ENCODE measurements around the gene BLTP3B. TPM values are rescaled to one million over a fixed set of nuclear protein-coding genes. Genes with fewer than 3 reads are reported as not detected.

BLTP3B gene, protein sequence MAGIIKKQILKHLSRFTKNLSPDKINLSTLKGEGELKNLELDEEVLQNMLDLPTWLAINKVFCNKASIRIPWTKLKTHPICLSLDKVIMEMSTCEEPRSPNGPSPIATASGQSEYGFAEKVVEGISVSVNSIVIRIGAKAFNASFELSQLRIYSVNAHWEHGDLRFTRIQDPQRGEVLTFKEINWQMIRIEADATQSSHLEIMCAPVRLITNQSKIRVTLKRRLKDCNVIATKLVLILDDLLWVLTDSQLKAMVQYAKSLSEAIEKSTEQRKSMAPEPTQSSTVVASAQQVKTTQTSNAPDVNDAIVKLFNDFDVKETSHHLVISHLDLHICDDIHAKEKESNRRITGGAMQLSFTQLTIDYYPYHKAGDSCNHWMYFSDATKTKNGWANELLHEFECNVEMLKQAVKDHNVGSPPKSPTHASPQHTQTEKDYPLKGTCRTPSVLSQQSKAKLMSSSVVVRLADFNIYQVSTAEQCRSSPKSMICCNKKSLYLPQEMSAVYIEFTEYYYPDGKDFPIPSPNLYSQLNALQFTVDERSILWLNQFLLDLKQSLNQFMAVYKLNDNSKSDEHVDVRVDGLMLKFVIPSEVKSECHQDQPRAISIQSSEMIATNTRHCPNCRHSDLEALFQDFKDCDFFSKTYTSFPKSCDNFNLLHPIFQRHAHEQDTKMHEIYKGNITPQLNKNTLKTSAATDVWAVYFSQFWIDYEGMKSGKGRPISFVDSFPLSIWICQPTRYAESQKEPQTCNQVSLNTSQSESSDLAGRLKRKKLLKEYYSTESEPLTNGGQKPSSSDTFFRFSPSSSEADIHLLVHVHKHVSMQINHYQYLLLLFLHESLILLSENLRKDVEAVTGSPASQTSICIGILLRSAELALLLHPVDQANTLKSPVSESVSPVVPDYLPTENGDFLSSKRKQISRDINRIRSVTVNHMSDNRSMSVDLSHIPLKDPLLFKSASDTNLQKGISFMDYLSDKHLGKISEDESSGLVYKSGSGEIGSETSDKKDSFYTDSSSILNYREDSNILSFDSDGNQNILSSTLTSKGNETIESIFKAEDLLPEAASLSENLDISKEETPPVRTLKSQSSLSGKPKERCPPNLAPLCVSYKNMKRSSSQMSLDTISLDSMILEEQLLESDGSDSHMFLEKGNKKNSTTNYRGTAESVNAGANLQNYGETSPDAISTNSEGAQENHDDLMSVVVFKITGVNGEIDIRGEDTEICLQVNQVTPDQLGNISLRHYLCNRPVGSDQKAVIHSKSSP (N-terminal part only)
- 12.4 and 17.8 TPM in 2 replicates for total RNA-seq

DNA sequence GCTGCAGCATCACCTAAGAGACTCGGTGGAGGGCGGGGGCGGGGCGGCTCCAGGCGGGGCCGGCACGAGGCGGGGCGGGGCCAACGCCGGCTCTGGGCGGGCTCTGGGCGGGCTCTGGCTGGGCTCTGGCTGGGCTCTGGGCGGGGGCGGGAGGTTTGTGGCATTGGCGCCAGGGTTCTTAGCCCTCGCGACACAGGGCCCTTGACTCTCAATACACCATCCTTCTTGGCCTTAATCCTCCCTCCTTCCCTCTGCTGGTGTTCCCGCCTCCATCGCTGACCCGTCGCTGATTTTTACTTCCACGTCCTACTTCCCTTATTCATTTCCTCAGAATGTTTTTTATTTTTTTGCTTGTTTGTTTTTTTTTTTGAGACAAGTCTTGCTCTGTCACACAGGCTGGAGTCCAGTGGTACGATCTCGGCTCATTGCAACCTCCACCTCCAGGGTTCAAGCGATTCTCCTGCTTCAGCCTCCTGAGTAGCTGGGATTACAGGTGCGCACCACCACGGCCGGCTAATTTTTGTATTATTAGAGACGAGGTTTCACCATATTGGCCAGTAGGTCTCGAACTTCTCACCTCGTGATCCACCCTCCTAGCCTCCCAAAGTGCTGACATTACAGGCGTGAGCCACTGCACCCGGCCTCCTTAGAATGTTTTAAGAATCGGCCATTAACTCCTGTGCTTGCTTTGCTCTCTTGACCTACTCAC is at the start of gene BLTP3B:
TSS of gene BLTP3B (minus strand) at position 24 of the 709 bp plus-strand sequence. CDS start 239 bp downstream, outside the sequence.

Other genes starting within 250 kb of the BLTP3B start
- gene ANKS1B, start 157.9 kb downstream of the BLTP3B start, total RNA-seq, result 0.25 TPM in 1 of 2 replicates, not detected in the other
- 6.4 and 8.0 TPM in 2 replicates for gene ACTR6, start 57.9 kb upstream of the BLTP3B start, total RNA-seq
- 0.49 TPM in 1 of 2 replicates, not detected in the other for gene DEPDC4, start 124.2 kb upstream of the BLTP3B start, total RNA-seq
- 17.4 and 22.6 TPM in 2 replicates for gene SCYL2, start 124.3 kb upstream of the BLTP3B start, total RNA-seq
- not detected in 2 replicates for gene SLC17A8, start 214.2 kb upstream of the BLTP3B start, total RNA-seq

All from mesangial cell (primary cell).